Colonic mucosa (tissue), 4 donors: Measurements from ENCODE around the gene ARPP19. TPM values are rescaled to one million over a fixed set of nuclear protein-coding genes. Genes with fewer than 3 reads are reported as not detected.
"Not testable (repeated sequence)": the region's sequence is repeated elsewhere in the genome, so short reads cannot be mapped to it uniquely, and the experiment has no call there.

Experiments
- DNase-seq: peaks from one replicate; pipeline ENCODE4 v3.0.0-alpha.2; 2020
- H3K27ac ChIP-seq: fragments of 200-600 bp; one replicate; pipeline ENCODE4 v1.8.0; 2021
- H3K27me3 ChIP-seq: fragments of 200-600 bp; one replicate; pipeline ENCODE4 v1.8.0; 2021
- H3K36me3 ChIP-seq: fragments of 200-600 bp; one replicate; pipeline ENCODE4 v1.8.0; 2021
- H3K4me1 ChIP-seq: fragments of 200-600 bp; one replicate; pipeline ENCODE4 v1.8.0; 2021; ENCODE audit warnings: mild to moderate bottlenecking
- H3K4me3 ChIP-seq: fragments of 200-600 bp; one replicate; pipeline ENCODE4 v1.8.0; 2021
- H3K9ac ChIP-seq, 2 donors: one replicate each; pipeline ENCODE4 v1.7.0; 2013; ENCODE audit warnings: control low read depth in 2 of 2, low read depth in 2 of 2, low read length in 2 of 2
- H3K9me3 ChIP-seq: fragments of 200-600 bp; one replicate; pipeline ENCODE4 v1.8.0; 2021
- CTCF ChIP-seq: fragments of 200-600 bp; IDR thresholded peaks from one replicate; pipeline ENCODE4 v1.8.0; 2022; ENCODE audit warnings: antibody characterized with exemption, mild to moderate bottlenecking
- intact Hi-C: fragments of 100-400 bp; cut with DNase I; formaldehyde crosslinking; loops from one replicate; pipeline ENCODE4 v1.14.1; 2022
- total RNA-seq, 2 donors: library from RNA; stranded (reverse); fragmentation: NEBNext Ultra II Directional in 1 of 2; extraction: Animal tissue kit (Norgen Biotek cat#: 25700) in 1 of 2; gene quantifications; one replicate each; pipeline ENCODE4 v1.2.1, GENCODE V29; 2021
- donor health status: healthy.
- donor health status: DM: no; HTN: no; CAD: no.
- donor health status: DM: no; HTN: no; CAD: no.

The ARPP19 gene
- total RNA-seq, 2 donors from 2014 or later = 72.2 to 116 TPM

GRCh38 chr15:52517014-52517413 lies 51.8 kb downstream of the ARPP19 start:
- DNase-seq = no peak
- no peaks in the 10 kb centered on the region for H3K36me3 ChIP-seq
- TF ChIP-seq CTCF = no peak
- no peaks in the 10 kb centered on the region for H3K4me1 ChIP-seq
- no peak overlapping the region for H3K9ac ChIP-seq
- intact Hi-C loops = no loop called here
- H3K4me3 ChIP-seq = no peak overlapping the region
- no peaks in the 10 kb centered on the region for H3K27me3 ChIP-seq
- no peak overlapping the region for H3K27ac ChIP-seq
- no peaks in the 10 kb centered on the region for H3K9me3 ChIP-seq

GRCh38 chr15:52515343-52515742 lies 53.5 kb downstream of the ARPP19 start:
- intact Hi-C loops = no loop called here

GRCh38 chr15:52514482-52514881 lies 54.3 kb downstream of the ARPP19 start:
- Histone ChIP-seq H3K4me1 (no peaks in the 10 kb centered on the region), H3K36me3 (no peaks in the 10 kb centered on the region), H3K27ac (no peak overlapping the region), H3K9me3 (no peaks in the 10 kb centered on the region), H3K4me3 (no peak overlapping the region), H3K9ac (no peak overlapping the region), H3K27me3 (no peaks in the 10 kb centered on the region)
- no peak for TF ChIP-seq CTCF
- DNase-seq = no peak
- intact Hi-C loops = no loop called here

More at GRCh38 chr15:52515343-52515742, 53.5 kb downstream of the ARPP19 start:
- no peaks in the 10 kb centered on the region for H3K27me3 ChIP-seq
- no peaks in the 10 kb centered on the region for H3K36me3 ChIP-seq
- no peak overlapping the region for H3K27ac ChIP-seq
- H3K9ac ChIP-seq = no peak overlapping the region
- no peaks in the 10 kb centered on the region for H3K9me3 ChIP-seq
- H3K4me1 ChIP-seq = no peaks in the 10 kb centered on the region
- DNase-seq = no peak
- TF ChIP-seq CTCF = no peak
- no peak overlapping the region for H3K4me3 ChIP-seq

- DNase-seq, H3K36me3 ChIP-seq, H3K27me3 ChIP-seq, intact Hi-C loops, H3K9me3 ChIP-seq, H3K9ac ChIP-seq, H3K4me3 ChIP-seq, H3K4me1 ChIP-seq, H3K27ac ChIP-seq: not testable (repeated sequence)
Observed at GRCh38 chr15:52512869-52513268, 56.0 kb downstream of the ARPP19 start.

GRCh38 chr15:52511084-52511483 lies 57.7 kb downstream of the ARPP19 start:
- no peaks in the 10 kb centered on the region for H3K27me3 ChIP-seq
- H3K9ac ChIP-seq = no peak overlapping the region
- DNase-seq = no peak
- H3K27ac ChIP-seq = no peak overlapping the region
- H3K4me3 ChIP-seq = no peak overlapping the region
- H3K9me3 ChIP-seq = no peaks in the 10 kb centered on the region
- no peaks in the 10 kb centered on the region for H3K4me1 ChIP-seq
- TF ChIP-seq CTCF = no peak
- no peaks in the 10 kb centered on the region for H3K36me3 ChIP-seq
- intact Hi-C loops = no loop called here

- DNase-seq = no peak
- Histone ChIP-seq H3K27me3 (no peaks in the 10 kb centered on the region), H3K9me3 (no peaks in the 10 kb centered on the region), H3K4me1 (no peaks in the 10 kb centered on the region), H3K27ac (no peak overlapping the region), H3K36me3 (no peaks in the 10 kb centered on the region), H3K9ac (no peak overlapping the region), H3K4me3 (no peak overlapping the region)
- TF ChIP-seq CTCF = no peak
- intact Hi-C loops = no loop called here
Observed at GRCh38 chr15:52509500-52510245, 59.2 kb downstream of the ARPP19 start.
